NOMO-1 treated with DMSO at 0.1 percent for 48 hours (cell line): Measurements from ENCODE around the gene PTPRR.

ENCODE experiments used
- DNase-seq: peaks from one replicate; lab custom pipeline; 2025; ENCODE audit not compliant: unreplicated experiment; lab: John Stamatoyannopoulos, UW

PTPRR gene

DNA sequence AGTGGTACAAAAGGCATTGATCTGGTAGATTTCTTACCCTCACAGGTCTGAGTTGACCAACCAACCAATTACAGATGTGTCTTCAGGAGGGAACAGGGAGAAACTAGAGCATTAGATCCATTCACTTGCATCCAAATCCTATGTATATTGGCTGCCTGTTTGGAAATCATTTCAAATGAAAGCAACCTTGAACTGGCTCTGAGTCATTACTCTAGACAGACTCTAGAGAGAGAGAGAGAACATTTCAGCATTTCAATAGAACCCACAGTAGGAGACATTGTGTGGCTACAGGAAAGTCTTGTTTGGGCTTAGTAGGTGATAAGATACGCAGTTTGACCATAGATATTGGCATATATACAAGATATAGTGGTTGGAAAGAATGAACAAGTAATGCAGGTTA, 114.5 kb downstream of the PTPRR start:
- no peak for DNase-seq

DNA sequence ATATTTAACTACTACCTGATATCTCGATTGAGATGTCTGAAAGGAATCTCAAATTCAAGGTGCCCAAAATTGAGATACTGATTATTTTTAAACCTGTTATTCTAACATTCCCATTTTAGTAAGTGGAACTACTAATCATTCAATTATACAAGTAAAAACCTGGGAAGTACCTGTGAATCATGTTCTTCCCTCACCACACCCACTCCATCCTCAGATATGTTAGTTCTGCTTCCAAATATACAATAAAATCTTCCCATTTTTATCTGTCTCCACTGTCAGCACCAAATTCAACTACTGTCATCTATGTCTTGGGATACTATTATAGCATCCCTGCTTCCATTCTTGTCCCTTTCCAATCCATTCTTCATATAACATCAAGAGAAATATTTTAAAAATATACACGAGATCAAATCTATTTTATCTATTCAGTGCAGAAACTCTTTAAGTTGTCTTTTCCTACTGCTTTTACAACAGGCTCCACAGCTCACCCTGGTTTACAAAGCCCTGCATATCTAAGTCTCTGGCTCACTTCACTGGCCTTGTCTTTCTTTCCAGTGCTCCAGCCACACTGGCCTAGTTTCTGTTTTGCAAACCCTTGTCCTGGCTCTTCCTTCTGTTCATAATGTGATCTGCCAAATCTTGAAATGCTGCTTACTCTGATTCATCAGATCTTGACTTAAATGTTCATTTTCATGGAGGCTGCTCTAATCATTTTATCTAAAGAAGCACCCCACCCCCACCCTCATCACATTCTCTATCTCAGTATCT, 122.3 kb downstream of the PTPRR start:
- no peak for DNase-seq

DNA sequence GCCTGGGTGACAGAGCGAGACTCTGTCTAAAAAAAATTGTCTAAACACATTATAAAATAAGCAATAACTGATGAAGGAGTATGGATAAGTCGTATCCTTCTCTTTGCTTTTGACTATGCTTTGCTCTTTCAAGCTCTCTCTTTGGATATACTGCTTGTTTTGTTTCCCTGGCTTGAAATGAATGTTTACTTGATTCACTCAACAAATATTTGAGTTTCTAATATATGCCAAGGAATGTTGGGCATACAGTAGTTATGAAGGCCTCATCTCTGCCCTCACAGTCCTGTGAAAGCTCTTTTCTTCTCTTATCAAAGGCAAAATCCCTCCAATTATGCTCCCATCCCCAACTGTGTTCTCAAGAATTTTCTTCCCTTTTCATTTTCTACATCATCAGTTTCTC, 123.5 kb downstream of the PTPRR start:
- no peak for DNase-seq

DNA sequence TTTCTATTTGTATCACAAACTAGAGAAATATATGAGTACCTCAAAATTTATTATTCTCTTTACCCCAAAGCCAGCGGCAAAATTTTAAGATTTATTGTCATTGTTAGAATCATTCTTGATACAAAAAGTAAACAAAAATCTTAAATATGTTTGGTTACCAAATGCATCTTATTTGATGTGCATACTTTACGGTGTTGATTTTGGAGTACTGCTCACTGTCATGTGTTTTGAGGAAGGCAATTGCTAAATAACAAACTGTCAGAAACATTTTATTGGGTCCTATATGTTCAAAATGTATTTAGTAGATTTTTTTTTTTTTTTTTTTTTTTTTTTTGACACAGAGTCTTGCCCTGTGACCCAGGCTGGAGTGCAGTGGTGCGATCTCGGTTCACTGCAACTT, 124.9 kb downstream of the PTPRR start:
- DNase-seq = no peak

DNA sequence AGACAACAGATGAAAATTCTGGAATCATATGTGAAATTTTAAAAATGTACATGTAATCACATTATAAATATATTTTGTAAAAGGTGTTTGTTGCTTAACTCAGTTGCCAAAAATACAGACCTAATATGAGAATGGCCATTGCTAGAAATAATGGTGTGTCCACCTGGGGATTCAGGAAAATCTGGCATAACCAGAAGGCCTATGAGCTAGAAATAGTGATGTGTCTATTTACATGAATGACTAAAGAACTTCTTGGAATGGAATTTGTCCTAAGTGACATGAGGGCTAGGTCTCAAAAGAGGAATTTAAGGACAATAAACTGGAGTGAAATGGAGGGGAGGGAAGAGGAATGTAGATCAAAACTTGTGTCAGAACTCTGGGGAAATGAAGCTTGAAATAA, 126.4 kb downstream of the PTPRR start:
- DNase-seq = no peak

DNA sequence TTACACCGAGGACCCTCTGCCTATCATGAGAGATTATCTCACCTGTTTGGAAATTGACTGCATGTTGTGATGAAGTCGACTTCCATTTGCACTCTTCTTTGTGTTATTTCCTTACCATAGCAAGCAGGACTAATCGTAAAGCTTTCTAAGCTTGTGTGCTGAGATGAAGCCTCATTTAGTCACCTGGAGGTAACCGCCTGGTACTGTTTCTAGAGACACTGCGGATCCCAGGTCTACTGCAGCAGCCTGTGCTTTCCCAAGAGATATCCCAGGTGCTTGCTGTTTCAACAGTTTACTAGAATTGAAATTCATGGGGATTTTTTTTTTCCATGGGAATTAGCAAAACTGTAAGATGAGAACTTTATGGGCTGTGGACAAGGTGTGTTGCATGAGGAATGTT, 131.8 kb downstream of the PTPRR start:
- DNase-seq = no peak

DNA sequence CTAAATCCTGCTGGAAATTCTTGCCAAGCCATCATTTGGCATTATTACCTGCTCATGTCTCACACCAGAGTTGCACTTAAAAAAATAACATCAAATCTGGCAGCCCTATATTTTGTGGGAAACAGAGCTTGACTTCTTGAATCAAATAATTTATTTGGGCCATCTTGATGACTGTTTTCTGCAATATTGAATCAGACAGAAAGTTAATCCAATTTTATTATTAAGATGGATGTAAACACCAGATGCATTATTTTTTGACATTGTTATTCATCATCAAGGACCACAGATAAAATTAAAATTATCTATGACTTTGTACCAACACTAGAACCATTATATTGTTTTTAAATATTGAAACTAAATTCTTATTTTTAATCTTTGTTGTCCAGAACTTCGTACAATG, 132.9 kb downstream of the PTPRR start:
- DNase-seq = no peak

DNA sequence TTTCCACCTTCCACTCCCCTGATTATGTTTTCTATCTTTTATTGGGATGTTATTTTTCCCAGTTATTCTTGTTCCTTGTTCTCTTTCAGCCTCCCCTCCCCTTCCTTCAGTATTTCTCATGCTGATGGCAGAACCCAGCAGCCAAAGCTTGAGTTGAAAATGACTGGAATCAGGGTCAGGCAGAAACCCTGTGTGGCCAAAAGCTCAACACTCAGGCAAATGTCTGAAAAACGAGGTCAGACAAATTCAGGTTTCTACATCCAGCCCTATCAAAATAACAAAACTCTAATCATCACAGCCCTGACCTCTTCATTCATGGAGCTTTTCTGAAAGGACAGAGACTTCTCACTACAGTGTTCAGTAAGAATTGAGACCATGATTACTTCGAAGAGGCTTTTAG, 134.6 kb downstream of the PTPRR start:
- no peak for DNase-seq

DNA sequence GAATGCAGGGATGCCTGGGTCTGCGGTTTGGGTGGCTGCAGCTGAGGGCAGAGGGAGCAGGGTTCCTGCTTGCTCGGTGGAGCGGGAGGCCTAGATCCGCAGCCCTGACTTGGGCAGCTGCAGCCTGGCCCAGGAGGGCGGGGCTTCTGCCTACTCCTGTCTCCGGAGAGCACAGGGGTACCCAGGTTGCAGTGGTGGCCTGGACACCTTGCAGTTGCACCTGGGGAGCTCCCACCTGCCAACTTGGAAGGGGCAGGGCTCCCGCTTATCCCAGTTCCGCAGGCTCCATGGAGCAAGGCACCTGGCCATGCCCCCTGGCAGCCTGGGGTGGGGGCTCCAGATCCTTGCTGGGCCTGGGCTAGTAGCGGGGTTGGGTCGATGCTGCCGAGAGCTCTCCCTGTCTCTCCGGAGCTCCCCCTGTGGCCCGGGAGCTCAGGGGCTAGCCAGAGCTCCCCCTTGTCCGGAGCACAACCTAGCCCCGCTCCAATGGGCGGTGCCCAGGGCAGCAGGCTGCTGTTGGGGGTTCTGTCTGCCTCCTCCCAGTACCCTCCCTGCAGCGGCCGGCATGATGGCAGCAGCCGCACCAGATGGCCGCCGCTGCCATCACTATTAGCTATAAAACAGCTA, 136.4 kb downstream of the PTPRR start:
- no peak for DNase-seq

DNA sequence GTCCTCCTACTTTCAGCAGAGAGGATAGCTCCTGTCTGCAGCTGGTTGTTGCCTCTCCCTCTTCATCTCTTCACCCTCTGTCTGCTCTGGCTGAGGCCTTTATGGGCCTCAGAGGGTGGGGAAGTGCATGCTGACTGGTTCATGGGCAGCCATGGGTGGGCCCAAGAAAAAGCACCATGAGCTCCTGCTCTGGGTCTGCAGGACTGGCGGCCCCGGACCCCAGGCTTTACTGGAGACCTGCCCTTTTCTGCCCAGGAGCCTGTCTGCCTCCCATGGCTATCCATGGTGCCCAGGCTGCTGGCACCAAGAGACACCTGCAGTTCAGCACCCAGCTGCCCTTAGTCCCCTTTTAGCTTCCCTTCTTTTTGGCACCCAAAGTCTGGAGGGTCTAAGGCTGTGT, 137.1 kb downstream of the PTPRR start:
- DNase-seq = no peak

DNA sequence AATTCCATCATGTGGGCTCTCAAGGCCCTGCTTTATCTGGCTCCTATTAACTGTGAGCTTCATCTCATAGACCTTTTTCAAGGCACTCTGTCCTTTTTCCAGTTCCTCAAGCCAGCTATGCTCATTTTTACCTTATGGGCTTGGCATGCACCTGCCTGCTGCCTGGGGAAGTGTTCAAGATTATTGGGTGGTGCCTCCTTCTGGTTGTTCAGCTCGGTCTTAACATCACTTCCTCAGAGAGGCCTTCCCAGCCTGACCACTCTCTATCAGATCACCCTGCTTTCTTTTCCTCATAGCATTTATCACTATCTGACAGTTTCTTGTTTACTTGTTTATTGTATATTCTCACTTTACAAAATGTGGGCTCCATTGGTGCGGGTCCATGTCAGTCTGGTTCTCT, 141.3 kb downstream of the PTPRR start:
- DNase-seq = no peak

DNA sequence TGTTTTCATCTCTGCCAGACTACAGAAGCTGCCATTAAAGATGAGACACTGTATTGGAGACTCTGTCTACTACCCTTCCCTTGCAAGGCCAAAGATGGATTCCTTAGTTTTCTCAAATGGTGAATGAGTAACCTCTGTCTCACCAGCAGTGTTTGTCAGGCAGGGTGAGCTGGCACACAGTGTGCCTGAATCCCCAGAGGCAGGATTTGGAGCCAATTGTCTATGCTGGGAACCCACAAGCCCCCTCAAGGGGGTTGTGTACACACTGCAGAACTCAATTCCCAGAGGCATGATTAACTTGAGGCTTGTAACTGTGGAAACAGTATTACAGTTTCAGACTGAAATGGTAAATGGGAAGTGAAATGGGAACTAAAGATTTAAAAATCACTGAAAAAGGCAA, 146.5 kb downstream of the PTPRR start:
- DNase-seq = no peak

DNA sequence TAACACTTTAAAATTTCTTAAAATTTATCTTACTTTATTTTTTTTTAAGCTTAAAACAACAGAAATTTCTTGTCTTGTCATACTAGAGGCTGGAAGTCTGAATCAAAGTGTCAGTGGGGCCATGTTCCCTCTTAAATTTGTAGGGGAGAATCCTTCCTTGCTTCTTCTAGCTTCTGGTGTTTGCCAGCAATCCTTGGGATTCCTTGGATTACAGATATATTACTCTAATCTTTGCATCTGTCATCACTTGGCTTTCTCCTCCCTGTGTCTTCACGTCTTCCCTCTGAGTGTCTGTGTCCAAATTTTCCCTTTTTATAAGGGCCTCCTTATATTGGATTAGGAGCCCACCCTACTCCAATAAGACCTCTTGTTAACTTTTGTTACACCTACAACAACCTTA, 147.7 kb downstream of the PTPRR start:
- DNase-seq = no peak

DNA sequence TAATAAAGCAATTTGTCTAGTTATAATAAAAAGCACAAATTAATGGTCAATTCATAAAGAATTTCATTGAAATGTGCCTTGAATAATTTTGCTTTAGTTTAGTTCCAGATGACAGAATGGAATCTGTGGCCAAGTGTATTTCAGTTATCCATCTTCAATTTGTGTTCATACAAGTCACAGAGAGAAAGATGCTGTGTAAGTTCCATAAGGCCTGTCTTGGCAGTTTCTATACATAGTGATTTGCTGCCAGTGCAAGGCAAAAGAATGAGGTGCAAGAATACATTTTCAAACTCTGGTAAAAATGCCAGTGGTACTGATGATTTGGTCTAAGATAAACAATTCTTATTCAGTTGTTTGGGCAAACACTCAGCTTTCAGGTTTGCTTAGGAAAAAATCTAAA, 149.0 kb downstream of the PTPRR start:
- no peak for DNase-seq

DNA sequence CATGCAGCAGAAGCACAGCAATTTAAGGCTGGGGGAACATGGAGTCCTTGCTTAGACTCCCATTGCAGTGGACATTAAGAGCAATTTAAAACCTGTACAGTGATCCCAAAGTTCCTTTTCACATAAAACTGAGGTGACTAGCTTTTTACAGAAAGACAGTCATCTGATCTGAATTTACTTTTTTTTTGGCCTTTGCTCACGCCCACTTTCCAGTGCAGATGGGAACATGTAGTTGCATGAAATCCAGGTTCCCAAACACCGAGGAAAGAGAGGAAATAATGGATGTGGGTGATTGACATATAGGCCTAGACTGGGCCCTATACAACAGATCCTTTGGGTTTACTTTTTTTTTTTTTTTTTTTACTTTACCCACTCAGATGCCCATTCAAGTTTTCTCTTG, 156.9 kb downstream of the PTPRR start:
- DNase-seq = no peak

DNA sequence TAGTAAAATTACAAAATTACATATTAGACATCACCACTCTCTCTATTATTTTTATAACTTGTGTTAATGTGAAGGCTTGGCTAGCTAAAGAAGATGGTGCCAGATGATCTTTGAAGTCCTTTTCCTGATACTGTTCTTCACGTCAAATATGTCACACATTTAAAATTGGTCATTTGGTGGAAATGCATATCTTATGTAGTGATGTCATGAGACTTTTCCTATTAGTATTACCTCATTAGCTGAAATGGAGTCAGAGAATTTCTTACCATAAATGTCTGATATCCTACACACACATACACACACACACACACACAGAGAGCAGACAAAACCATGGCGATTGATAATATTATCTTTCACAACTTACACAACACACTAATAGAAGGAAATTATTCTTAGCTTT, 158.5 kb downstream of the PTPRR start:
- DNase-seq = no peak

DNA sequence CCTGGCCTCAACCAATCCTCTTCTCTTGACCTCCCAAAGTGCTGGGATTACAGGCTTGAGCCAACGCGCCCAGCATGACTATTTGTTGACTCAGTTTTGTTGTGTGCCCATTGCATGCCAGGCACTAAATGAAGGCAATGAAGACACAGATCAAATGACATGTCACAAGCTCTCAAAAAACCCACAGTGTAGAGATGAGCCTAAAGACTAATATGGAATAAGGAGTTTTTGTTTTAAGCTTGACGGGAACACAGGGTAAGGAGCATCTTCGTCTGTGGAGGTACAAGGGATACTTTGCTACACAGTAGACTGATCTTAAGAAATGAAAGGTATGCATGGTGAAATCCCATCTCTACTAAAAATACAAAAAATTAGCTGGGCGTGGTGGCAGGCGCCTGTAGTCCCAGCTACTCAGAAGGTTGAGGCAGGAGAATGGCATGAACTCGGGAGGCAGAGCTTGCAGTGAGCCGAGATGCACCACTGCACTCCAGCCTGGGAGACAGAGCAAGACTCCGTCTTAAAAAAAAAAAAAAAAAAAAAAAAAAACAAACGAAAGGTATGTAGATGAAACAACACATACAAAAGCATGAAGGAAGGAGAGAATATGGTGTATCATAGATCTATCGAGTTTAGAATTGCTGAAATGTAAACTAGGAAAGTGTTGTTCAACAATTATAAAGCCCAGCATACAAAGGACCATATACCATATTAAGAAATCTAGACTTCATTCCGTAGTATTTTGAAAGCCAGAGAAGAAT, 161.2 kb downstream of the PTPRR start:
- DNase-seq = no peak

DNA sequence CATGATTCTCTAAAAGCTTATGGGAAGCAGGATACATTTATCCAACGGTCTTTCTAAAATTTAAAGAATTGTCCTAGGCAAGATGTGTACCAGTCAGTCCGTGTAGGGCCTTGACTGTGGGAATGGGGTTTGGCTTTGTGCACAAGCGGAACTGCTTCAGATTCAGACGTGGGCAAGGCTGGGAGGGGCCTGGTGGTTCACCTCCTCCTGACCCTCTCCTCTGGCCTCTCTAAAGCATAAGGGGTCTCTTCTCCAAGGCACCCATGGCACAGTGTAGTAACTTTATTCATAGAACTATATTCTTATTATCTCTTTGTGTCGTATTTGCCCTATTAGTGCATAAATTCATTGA, 162.1 kb downstream of the PTPRR start:
- DNase-seq = no peak

DNA sequence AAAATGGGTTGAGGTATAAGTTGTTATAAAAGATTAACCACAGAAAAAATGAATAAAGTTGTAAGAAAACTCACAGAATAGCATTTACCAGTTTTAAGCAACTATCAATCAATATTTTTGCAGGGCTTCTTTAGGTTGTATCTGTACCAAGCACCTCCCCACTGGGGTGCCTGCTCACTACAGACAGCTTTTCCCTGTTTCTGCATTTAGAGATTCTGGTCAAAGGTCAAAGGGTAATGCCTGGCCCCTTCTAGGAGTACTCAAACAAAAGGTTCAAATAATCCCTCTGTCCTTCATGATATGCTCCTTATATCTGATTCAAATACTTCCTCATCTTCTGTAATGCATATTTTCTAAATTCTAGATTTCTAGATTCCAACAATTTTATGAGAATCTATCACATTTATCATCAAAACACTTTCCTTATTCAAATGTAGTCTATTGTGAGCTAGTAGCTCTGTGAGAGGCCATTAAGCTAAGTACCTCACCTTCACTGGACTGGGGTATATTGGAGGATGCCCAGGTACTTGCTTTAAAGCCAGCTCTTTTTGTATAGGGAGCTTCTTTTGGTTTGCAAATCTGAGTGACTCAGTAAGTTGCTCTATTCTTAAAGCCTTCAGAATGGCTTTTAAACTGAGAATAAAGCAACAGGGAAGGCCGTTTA, 162.6 kb downstream of the PTPRR start:
- no peak for DNase-seq

DNA sequence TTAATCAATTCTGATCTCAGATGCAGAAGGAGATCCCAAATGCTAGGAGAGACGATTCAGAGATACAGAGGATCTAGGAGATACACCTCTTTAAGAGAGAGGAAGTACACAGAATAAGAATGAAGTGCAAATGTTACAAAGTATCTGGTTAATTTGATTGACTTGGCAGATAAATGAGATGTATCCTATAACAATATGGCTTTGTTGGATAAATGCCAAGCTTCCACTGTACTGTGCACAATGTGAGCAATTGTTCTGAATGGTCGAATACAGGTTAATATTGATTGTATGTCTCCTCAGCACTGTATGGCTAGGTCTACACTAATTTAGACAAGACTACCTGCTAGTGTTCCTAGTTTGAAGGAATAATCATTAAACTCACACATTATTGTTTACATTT, 163.7 kb downstream of the PTPRR start:
- DNase-seq = no peak

DNA sequence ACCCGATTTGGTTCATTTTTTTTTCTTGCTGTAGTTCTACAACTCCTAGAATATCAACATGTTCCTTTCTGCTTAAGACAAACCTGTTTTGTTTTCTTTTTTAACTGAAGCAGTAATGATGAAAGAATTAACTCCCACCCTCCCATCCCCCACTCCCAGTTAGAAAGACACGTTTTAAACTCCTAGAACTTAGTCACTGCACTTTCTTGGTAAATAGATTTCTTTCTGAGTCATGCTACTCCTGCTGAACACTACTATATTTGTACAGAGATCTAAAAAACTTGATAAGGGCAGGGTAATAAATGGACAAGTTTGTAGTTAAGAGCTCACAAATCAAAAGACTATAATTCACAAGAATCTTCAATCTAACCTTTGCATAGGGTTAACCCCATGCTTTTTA, 164.4 kb downstream of the PTPRR start:
- DNase-seq = no peak

DNA sequence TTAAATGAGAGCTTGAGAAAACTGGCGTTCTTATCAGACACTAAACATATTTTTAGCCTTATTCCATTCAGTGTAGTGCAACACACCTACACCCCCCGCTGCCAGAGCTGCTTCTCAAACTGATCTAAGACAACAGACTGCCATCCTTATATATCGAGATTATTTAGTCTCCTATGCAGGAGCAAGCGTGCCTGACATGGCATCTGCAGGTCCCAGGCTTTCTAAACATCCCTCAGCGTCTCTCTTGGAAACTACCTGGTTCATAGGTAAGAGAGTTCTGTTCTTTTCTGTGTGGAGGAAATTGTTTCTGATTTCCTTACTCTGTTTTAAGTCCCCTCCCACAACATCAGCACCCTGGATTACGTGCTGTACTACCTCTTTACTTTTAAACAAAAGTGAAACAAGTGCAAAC, 166.2 kb downstream of the PTPRR start:
- DNase-seq = no peak
